HG03280 (cell line): Measurements from ENCODE around the gene SCN11A.

Experiments used
- ATAC-seq: cut with Tn5 transposase; IDR thresholded peaks from one replicate; pipeline ENCODE4 v1.9.1; 2021; ENCODE audit warnings: mild to moderate bottlenecking, moderate library complexity; ENCODE audit not compliant: unreplicated experiment

SCN11A gene

GRCh38 chr3:39051649-39052561 lies at the start of gene SCN11A, which contains the start of gene WDR48:
Gene SCN11A (minus strand): TSS chr3:39051944. CDS start chr3:38950362, 101,582 bp downstream.
Gene WDR48 (plus strand): TSS chr3:39052016. CDS start chr3:39052026, 10 bp downstream.
- ATAC-seq = peak; percentile 99

- no peak for ATAC-seq
These were observed 49.4 kb upstream of the SCN11A start for GRCh38 chr3:39101022-39101689.

- ATAC-seq = no peak
These were observed 48.7 kb upstream of the SCN11A start for GRCh38 chr3:39100500-39100886.

- ATAC-seq = no peak
These were observed 48.2 kb upstream of the SCN11A start for GRCh38 chr3:39099738-39100499.

GRCh38 chr3:39099242-39099641 lies 47.5 kb upstream of the SCN11A start:
- ATAC-seq = no peak

GRCh38 chr3:39098473-39099000 lies 46.8 kb upstream of the SCN11A start:
- no peak for ATAC-seq

- ATAC-seq = no peak
These were observed 46.1 kb upstream of the SCN11A start for GRCh38 chr3:39097716-39098472.

GRCh38 chr3:39096775-39097174 lies 45.0 kb upstream of the SCN11A start:
- no peak for ATAC-seq

GRCh38 chr3:39095778-39096177 lies 44.0 kb upstream of the SCN11A start:
- no peak for ATAC-seq

GRCh38 chr3:39094851-39095677 lies 43.3 kb upstream of the SCN11A start:
- ATAC-seq = no peak

GRCh38 chr3:39090922-39091321 lies 39.2 kb upstream of the SCN11A start:
- no peak for ATAC-seq

GRCh38 chr3:39088889-39089288 lies 37.1 kb upstream of the SCN11A start:
- ATAC-seq = no peak

- ATAC-seq = no peak
These were observed 36.7 kb upstream of the SCN11A start for GRCh38 chr3:39088456-39088855.

GRCh38 chr3:39086144-39086543 lies 34.4 kb upstream of the SCN11A start:
- no peak for ATAC-seq

- ATAC-seq = no peak
These were observed 31.0 kb upstream of the SCN11A start for GRCh38 chr3:39082666-39083313.

- no peak for ATAC-seq
These were observed 28.3 kb upstream of the SCN11A start for GRCh38 chr3:39080026-39080425.

GRCh38 chr3:39079530-39079929 lies 27.8 kb upstream of the SCN11A start:
- no peak for ATAC-seq

GRCh38 chr3:39075910-39076309 lies 24.2 kb upstream of the SCN11A start:
- ATAC-seq = no peak

GRCh38 chr3:39068556-39068955 lies 16.8 kb upstream of the SCN11A start:
- ATAC-seq = no peak
